ENCODE measurements around the gene SOX18. TPM values are rescaled to one million over a fixed set of nuclear protein-coding genes. Genes with fewer than 3 reads are reported as not detected.

The SOX18 gene
- total and polyA plus RNA-seq, 8 donors, result 0.58 to 26.6 (median 8.7) TPM

GRCh38 chr20:64082126-64082731 is 32.8 kb upstream of the SOX18 start:
- Histone ChIP-seq H3K27ac (peak overlapping the region in 1 of 5 donors; percentile 20), H3K4me3 (no peak overlapping the region), H3K4me1 (peaks cover 27 to 72% (median 60%) of the 10 kb centered on the region in 4 donors), H3K36me3 (no peaks in the 10 kb centered on the region), H3K27me3 (peaks cover 3 to 44% (median 31%) of the 10 kb centered on the region in 3 donors), H3K9me3 (no peaks in the 10 kb centered on the region)
- intact Hi-C loops (cut with DNase I; ENCODE audit: low total_unique reads), result no loop called here
- no peak for DNase-seq
- WGBS, 5 donors, result 9 to 29% (median 18%) methylated on average over 9 to 13 of the region's 13 CpGs
- TF ChIP-seq POLR2AphosphoS5 (IDR thresholded peaks at IDR 0.05) (no peak), EP300 (IDR thresholded peaks at IDR 0.05) (no peak), POLR2A (IDR thresholded peaks at IDR 0.05) (no peak)
- TF ChIP-seq, protein P1, sequence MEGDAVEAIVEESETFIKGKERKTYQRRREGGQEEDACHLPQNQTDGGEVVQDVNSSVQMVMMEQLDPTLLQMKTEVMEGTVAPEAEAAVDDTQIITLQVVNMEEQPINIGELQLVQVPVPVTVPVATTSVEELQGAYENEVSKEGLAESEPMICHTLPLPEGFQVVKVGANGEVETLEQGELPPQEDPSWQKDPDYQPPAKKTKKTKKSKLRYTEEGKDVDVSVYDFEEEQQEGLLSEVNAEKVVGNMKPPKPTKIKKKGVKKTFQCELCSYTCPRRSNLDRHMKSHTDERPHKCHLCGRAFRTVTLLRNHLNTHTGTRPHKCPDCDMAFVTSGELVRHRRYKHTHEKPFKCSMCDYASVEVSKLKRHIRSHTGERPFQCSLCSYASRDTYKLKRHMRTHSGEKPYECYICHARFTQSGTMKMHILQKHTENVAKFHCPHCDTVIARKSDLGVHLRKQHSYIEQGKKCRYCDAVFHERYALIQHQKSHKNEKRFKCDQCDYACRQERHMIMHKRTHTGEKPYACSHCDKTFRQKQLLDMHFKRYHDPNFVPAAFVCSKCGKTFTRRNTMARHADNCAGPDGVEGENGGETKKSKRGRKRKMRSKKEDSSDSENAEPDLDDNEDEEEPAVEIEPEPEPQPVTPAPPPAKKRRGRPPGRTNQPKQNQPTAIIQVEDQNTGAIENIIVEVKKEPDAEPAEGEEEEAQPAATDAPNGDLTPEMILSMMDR (IDR thresholded peaks at IDR 0.05), result no peak

DNA sequence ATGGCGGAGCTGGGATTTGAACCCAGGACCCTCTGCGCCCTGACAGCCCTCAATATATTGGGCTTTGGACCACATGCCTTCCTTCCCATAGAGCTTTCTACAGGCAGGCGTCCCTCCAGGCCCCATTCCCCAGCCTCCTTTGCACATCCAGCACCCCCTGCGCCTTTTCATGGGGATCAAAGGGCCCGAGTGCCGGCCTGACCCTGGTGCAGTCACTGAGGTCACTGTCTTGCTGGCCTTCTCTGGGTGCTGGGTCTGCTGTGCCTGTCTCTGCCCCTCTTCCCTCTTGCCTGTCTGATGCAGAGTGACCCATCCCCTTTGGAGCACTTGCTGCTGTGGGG is 32.2 kb upstream of the SOX18 start:
- Histone ChIP-seq H3K27me3 (peaks cover 3 to 44% (median 29%) of the 10 kb centered on the region in 3 donors), H3K36me3 (no peaks in the 10 kb centered on the region), H3K9me3 (no peaks in the 10 kb centered on the region), H3K4me3 (no peak overlapping the region), H3K4me1 (peaks cover 27 to 74% (median 65%) of the 10 kb centered on the region in 4 donors), H3K27ac (no peak overlapping the region)
- no peak for DNase-seq
- WGBS, 5 donors, result 82 to 88% (median 83%) methylated on average over 6 of the region's 6 CpGs
- intact Hi-C loops (cut with DNase I; ENCODE audit: low total_unique reads), result no loop called here
- TF ChIP-seq, protein P1 (IDR thresholded peaks at IDR 0.05), result no peak
- TF ChIP-seq EP300 (IDR thresholded peaks at IDR 0.05) (no peak), POLR2A (IDR thresholded peaks at IDR 0.05) (no peak)

GRCh38 chr20:64080813-64081623 is 31.6 kb upstream of the SOX18 start:
- H3K27ac ChIP-seq, result peak overlapping the region in 3 of 5 donors; percentile 84 to 85 (median 84)

DNA sequence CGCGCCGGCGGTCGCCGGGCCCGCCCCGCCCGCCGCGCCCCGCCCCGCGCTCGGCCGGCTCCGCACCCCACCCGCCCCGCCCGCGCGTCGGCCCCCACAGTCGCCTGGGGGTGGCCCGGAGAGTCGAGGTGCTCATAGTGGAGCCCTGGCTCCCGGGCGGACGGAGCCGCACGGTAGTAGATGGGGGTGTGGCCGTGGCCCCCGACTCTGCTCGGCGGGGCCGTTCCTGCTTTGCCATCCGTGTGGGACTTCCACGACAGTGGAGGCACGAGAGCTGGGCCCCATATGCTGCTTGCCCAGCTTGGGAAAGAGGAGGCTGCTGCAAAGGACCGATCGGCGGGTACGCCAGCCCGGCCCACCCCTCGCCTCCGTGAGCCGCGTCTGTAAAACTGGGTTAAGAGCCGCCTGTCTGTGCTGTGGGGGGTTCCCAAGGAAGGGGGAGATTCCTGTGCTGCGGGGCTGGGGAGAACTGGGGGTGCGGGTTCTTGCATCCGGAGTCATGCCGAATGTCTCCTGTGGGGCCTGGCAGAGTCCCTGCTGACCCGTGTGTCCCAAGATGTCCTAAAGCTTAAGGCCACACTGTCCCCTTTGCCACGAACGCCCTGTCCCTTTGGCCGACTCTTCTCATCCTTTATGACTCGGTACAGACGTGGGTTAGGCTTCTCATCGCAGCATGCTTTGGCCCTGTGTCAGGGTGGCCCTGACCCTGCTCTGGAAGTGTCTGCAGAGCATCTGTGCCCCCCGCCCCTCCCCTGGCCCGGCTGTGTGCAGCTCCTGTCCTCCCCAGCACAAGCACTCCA is 30.8 kb upstream of the SOX18 start, which contains the start of gene OPRL1:
Gene OPRL1, plus strand, starts transcription at position 70 of the 800 bp plus-strand sequence. CDS start 12,639 bp downstream, outside the sequence.
- H3K27ac ChIP-seq, result peak within 1 kb of the TSS; percentile 70 to 88 (median 84)
- peaks cover 3 to 33% (median 18%) of the 10 kb centered on the region in 3 donors for H3K27me3 ChIP-seq
- H3K4me1 ChIP-seq, result peaks cover 27 to 81% (median 65%) of the 10 kb centered on the region in 4 donors
- TF ChIP-seq POLR2A (IDR thresholded peaks at IDR 0.05) (no peak), EP300 (IDR thresholded peaks at IDR 0.05) (no peak), POLR2AphosphoS5 (IDR thresholded peaks at IDR 0.05) (no peak)
- TF ChIP-seq, protein P1 (IDR thresholded peaks at IDR 0.05), result no peak
- DNase-seq, result no peak
- no peaks in the 10 kb centered on the region for H3K9me3 ChIP-seq
- peaks cover 0 to 10% (median 7%) of the 10 kb centered on the region in 4 donors for H3K36me3 ChIP-seq
- peak within 1 kb of the TSS; percentile 76 to 83 (median 79) for H3K4me3 ChIP-seq
- WGBS, 5 donors, result 5 to 14% (median 8%) methylated on average over 19 to 62 of the region's 62 CpGs
- intact Hi-C loops (cut with DNase I; ENCODE audit: low total_unique reads), result no loop called here

More at GRCh38 chr20:64080813-64081623, 31.6 kb upstream of the SOX18 start:
- Histone ChIP-seq H3K4me3 (peak overlapping the region in 3 of 4 donors; percentile 77 to 83 (median 81)), H3K36me3 (peaks cover 0 to 5% (median 4%) of the 10 kb centered on the region in 4 donors), H3K27me3 (peaks cover 3 to 41% (median 23%) of the 10 kb centered on the region in 3 donors), H3K9me3 (no peaks in the 10 kb centered on the region), H3K4me1 (peaks cover 27 to 80% (median 65%) of the 10 kb centered on the region in 4 donors)
- intact Hi-C loops (cut with DNase I; ENCODE audit: low total_unique reads), result no loop called here
- DNase-seq, result peak in 1 of 2 donors; percentile 20
- whole genome bisulfite sequencing, 5 donors, result 66 to 71% (median 69%) methylated on average over 16 to 17 of the region's 17 CpGs
- TF ChIP-seq POLR2A (IDR thresholded peaks at IDR 0.05), result no peak
